ENCODE results near the gene TRIO.

DNA sequence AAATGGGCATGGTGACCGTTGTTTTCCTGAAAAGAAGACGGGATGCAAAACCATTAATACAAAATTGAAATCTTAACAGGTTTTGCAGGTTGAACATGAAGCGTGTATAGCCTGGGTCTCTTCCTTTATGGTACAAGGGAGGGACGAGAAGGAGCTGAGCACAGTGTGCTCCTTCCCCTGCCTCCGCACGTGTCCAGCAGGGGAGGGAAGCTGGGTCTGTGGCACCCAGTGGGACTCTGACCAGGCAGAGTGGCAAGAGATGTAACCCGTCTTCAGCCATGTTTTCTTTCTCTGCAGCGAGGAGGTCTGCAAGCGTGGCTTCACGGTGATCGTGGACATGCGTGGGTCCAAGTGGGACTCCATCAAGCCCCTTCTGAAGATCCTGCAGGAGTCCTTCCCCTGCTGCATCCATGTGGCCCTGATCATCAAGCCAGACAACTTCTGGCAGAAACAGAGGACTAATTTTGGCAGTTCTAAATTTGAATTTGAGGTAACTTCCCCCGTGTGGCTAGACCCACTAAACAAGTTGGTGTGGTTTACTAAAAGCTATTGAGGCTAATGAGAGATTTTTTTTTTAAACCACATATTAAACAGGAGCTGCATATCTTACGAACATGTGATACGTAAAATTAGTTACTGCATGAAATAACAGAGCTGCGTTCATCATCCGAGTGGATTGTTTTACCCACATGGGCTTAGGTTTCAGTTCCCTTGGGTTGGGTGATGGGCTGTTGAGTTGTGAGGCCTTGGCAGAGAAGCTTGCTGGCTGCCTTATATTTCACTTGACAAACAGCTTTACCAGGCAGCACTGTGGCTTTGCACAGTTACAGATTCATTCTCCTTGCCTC lies 143.7 kb downstream of the TRIO start:
- TF ChIP-seq CTCF (conservative IDR thresholded peaks at IDR 0.05; ENCODE audit: low read depth, low read length), result no peak
- TF ChIP-seq EZH2 (IDR thresholded peaks at IDR 0.05; ENCODE audit: borderline replicate concordance, low read depth, low read length, poor library complexity, severe bottlenecking), result no peak

All from A673 (cell line).